HG02610 (cell line): Measurements from ENCODE around the gene PPP1R16B.
A peak's percentile ranks its signal among the peaks of the same experiment; 100 is the strongest.

ENCODE experiments used
- ATAC-seq: cut with Tn5 transposase; IDR thresholded peaks from one replicate; pipeline ENCODE4 v1.9.1; 2021; ENCODE audit warnings: mild to moderate bottlenecking, moderate library complexity; ENCODE audit not compliant: unreplicated experiment

The PPP1R16B gene

DNA sequence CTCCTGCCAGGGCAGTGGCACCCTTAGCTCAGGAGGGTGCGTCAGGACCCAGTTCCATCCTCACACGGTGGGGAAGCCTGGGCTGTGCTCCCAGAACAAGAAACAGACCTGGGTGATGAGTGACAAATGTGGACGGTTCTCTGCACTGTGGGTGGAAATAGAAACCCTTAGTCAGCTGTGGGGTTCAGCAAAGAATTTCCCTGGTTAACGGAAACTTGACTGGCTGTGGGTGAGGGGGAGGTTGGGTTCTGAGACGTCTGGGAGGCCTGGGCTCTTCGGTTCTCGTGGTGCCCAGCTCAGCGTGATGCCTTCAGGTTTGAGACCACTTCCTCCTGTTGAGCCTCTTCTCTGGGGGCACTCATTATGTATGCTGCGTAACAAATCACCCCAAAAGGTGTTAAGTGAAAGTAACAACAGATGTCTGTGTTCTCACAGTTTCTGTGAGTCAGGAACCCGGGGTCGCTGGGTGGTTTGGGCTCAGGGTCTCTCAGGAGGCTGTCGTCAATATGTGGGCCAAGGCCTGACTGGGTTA, 67.6 kb downstream of the PPP1R16B start:
- ATAC-seq, result peak; percentile 68

DNA sequence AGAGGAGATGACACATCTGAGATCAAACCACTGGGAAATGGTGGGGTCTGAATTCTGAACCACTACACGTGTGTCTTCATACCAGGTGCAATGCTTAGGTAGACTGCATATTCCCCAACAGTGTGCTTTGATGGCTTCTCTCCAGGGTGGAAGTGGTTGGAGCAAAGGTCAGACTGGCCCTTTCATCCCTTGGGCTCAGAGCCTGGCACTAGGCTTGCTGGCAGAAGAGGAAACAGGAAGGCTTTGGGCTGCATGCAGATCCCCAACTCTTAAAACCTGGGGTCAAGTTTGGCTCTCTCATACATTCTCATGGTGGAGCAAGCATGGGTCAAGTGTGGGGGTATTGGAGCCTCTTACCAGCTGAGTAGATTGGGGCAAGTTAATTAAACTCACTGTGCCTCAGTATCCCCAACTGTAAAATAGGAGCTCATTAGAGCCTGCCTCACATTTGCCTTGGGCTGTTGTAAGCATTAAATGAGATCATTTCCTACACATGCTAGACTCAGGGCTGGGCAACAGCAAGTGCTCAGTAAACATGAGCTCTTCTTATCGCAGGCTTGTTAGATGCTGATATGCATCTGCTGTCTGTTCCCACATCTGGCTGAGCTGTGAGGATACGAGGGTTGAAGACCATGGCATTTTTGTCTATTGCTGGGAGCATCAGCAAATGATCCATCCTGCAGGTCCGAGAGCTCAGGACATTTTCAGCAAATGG, 69.1 kb downstream of the PPP1R16B start:
- ATAC-seq, result no peak

DNA sequence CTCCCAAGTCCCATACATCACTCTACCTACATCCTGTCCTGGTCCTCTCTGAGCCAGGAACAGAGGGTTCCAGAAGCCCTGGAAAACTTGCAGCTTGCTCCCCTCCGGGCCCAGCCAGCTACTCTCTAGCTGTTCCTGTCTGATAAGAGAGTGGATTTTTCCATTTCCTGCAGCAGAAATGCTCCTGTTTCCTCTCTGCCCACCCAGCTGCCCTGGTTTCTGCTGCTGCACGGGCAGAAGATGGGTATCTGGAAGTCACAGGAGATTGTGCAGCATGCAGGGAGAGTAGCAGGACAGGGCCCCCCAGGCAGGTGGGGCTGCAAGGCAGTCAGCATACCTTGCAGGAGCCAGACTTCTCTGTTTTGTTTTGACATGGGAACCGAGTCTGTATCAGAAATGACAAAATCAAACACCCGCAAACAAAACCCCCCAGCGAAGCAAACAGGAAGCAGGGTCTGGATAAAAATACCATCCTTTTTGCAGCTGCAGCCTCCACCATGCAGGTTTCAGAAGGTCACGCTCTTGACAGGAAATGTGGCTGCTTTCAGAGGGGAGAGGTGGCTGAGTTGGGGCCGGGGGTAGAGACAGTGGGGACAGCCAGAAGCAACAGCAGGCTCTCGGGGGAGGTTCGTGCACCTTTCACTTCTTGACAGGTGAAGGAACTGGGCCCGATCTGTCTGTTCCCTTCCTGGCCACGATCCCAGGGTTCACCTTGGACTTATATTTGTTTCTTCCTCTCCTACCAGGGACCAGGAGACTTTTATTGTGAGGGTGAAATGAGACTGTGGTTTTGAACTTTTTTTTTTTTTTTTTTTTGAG, 69.9 kb downstream of the PPP1R16B start:
- ATAC-seq, result peak; percentile 67

DNA sequence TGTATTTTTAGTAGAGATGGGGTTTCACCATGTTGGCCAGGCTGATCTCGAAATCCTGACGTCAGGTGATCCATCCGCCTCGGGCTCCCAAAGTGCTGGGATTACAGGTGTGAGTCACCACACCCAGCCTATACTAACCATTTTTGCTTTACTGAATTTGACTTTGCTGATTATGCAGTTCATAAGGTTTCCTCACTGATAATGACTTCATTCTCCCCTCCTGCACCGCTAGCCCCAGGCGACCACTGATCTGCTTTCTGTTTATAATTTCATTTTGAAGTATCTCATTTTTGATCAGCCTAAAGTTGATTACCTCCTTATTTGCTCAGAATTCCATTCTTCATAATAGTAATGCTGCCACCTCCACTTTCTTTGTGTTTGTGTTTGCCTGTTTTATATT, 72.0 kb downstream of the PPP1R16B start:
- ATAC-seq, result no peak

DNA sequence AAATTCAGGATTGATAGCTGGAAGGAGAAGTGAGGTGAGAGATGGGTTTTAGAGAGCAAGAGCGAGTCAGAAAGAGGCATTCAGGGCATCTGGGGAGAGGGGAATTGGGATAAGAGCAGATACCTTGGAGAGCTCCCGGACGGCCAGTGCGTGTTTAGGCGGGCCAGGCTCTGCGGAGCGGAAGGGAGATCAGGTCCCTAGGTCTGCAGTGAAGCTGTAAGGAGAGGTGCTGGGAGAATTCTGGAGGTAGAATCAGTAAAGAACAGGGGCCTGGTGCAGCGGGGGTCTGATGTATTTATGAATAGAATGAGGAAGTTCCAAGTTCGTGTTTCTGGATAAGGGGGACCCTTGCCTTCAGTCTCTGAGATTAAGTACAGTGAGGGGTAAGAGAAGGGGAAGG, 73.4 kb downstream of the PPP1R16B start:
- no peak for ATAC-seq

DNA sequence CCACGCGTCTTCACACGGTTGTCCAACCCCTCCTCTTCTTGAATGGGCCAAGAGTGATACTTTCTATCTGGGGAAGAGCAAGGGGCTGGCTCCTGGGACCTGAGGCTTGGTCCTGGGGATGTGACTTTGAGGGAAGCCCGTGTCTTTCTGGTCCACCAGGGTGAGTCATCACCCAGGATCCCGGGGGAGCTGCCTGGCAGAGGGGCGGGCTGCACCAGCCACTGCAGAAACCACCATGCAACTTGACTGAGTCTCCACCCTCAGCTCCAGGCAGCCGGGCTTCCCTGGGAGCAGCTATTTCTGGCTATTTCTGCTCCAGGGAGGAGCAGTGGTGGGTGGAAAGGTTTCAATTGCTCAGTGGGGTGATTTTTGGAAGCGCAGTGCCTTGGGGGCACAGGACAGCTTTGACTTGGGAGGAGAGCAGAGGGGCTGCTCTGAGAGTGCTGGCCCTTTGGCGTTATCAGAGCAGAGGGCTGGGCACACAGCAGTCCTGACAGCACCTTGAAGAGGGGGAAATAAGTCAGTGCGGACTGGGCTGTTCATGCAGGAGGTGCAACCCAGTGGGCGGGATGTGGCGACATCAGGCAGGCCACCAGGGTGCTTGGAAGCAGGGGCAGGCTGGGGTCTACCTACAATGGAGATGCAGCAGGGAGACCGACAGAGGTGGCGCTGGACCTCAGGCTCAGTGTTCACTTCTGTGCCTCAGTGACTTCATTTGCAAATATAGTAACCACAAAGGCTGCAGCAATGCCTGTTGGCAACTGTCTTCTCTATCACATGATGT, 75.6 kb downstream of the PPP1R16B start:
- no peak for ATAC-seq

DNA sequence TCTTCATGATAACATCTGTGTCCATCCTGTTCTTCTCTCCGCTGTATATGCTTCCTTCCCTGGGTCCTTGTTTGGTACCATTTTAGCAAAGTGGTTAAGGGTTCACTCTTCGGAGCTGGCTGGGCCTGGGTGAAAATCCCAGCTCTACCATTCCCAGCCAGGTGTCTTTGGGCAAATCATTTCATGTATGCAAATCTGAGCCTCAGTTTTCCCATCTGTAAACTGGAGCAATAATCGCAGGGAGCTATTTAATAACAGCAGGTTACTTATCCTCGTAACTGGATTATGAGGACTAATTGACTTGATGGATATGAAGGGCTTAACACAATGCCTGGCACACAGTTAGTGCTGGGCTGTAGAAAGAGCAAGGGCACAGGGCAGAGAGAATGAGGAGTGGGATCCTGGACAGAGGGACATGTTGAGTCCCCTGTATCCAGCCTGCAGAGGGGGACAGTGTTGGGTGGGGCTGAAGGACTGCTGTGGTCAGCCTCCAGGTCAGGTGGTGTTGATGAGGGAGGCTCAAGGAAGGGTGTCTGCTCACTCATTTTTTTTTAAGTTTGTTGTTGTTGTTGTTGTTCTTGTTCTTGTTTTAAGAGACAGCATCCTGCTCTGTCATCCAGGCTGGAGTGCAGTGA, 76.4 kb downstream of the PPP1R16B start:
- no peak for ATAC-seq

DNA sequence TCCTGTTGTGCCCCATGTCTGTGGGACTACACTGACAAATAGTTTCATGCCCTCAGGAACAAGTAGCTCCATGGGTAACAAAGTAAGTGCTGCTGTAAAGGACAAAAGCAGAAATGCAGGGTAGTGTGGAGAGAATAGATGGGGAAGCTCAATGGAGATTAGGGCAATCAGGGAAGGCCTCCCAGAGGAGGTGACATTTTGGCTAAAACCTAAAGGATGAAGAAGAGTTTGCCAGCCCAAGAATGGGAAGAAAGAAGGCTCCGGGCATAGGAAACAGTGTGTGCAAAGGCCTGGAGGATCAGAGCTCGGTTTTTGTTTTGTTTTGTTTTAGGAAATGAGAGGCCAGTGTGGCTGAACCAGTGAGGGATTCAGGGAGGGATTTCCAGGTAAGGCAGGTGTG, 77.1 kb downstream of the PPP1R16B start:
- no peak for ATAC-seq

DNA sequence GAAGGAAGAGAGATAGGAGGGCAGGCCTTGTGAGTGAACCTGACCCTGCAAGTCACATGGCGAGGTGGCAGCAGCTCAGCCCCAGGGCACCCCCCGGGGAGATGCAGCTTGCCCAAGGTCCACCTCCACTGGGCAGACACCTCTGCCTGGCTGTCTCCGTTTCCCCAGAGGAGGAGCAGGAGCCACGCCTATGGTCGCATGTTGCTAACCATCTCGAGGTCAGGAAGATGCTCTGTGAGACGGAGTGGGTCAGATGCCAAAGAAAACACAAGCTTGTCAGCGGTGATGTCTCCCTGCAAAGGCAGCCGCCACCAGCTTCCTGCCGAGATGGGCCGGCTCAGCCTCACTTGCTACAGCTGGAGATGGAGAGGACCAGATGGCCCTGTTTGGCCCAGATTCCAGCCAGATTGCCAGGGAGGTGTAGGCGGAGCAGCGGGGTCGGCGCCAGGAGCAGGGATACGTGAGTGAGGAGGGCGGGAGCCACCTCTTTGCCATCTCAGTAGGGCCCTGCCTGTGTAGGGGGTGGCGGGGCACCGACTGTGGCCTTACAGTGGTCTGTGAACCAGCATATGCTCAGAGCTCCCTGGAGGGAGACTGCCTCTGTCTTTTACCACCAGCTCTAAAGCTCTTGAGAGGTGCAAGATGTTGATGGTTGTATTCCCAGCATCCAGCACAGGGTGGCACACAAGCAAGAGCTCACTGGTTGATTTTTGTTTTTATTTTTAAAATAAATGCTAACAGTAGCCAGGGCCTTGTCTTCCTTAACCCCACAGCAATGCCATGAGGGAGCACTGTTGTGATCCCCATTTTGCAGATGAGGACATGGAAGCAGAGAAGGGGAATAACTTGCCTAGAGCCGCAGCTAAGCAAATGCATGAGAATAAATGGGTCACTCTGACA, 77.8 kb downstream of the PPP1R16B start:
- ATAC-seq, result no peak

DNA sequence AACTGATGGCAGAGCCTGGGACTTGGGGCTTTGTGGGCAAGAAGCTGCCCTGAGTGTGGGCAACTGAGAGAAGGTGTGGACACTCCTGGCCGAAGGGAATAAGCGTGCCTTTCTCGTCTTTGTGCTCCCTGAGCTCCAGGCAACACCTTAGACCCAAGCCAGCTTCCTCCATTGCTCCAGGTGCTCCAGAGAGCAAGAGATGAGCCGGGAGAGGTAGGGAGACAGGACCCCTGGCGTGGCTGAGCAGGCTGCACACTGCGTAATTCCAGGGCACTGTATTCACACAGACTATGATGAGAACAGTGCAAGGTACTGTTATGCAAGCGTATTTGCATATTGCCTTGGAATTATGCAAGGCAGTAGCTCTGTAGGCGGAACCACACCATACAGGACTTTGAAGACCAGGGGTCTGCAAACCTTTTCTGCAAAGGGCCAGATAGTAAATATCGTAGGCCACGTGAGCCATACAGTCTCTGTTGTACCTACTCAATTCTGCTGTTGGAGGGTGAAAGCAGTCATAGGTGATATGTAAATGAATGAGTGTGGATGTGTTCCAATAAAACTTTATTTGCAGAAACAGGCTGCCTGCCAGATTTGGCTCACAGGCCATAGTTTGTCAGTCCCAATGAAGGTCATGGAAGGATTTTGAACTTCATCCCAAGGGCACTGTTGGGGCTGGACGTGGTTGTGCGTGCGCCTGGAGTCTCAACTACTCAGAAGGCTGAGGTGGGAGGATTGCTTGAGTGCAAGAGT, 78.7 kb downstream of the PPP1R16B start:
- no peak for ATAC-seq

DNA sequence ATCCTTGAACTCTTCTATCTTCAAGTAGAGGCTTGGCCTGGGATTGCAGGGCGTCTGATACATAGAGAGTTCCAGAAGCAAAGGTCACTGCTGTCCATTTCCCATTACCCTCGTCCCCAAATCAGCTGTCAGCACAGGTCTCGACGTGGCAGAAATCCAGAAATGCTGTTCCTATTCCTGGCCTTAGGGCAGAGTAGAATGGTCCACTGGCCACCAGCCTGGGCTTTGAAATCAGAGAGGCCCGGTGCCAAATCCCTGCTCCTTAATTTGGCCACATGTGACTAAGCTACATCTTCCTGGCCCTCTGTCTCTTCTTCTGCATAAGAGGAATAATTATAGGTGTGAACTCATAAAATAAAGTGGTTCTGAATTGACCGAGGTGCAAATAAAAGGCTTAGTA, 79.9 kb downstream of the PPP1R16B start:
- ATAC-seq, result no peak

DNA sequence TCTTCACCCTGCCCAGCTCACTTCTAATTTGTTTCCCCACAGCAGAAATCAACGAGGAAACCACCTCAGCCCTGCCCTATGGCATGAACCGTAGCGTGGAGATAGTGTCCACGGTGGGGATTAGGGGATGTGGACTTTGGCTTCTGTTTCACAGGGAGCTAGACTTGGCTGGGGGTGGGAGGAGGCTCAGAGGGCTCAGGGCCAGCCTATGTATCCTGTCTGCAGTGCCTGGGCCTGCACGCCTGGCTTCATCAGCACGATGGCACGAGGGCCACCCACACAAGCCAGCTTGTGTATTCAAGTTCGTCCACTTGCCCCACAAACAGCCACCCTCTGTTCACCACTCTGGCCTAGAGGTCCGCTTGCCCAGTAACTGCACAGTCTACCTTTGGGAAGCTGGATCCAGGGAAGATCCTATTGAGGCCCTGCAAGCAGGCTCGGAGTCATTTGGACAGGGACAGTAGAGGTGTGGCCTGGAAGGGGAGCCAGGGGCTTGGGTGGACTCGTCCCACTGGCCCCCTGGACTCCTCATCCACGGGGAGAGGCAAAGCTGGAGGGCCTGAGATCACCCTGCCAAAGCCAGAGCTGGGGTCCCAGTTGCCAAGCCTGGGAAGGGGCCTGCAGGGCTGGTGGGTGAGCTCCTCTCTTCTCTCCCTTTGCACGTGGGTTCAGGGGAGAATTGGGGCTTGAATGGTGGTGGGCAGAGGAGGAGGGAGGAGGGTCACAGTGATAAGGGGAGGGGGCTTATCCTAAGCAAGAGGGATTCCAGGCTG, 82.7 kb downstream of the PPP1R16B start:
- ATAC-seq, result no peak

DNA sequence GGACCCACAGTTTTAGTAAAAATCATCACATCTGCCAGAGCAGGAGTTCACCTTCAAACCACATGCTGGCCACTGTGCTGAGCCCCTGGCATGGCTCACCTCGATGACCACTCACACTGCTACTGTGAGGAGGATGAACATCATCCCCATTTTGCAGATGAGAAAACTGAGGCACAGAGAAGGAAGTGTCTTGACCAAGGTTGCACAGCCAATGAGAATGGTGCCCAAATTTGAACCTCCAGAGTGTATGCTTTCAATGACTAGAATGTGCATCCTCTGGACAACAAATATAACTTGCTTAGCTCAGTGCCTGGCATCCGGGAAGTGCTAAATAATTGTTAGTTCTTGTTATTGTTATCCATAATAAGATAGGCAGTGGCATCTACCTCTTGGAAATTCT, 83.6 kb downstream of the PPP1R16B start:
- no peak for ATAC-seq

DNA sequence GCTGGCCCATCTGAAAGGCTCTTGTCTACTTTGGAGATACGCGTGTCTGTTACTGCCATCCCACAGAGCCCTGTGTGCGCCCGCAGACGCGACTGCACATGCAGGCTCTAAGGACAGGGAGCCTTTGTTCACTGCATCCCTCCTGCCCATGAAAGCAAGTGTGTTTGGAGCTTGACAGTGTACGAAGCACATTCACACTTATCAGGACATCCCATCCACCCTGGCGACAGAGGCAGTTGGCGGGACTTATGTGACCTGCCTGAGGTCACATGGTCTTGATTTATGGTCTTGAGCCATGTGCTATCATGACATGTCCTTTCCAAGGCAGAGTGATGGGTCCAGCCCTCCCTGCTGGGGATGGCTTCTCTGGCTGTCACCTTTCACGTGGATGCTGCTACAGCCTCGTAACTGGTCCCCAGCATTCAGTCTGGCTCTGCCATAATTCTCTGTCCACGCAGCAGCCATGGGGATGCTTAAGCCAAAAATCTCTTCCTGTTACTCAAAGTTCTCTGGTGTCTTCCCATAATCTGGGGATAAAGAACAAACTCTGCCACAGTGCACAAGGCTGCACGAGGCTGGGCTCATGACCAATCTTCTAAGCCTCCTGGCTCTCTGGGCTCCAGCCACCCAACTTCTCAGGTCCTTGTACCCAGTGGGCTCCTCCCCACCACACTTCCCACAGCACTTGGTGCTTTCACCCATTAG, 84.4 kb downstream of the PPP1R16B start:
- no peak for ATAC-seq

DNA sequence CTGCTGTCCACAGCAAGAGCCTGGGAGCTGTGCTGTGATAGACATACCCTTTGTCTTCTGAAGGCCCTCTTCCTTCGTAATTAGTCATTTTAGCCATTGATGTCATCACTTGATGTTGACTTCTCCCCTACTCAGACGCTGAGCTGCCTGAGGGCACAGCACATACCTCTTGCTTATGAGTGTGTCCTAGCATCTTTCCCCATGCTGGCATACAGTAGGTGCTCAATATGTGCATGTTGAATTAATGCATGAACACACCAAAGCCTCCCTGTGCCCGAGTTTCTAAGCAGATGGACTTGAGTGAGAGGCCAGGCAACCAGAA, 85.0 kb downstream of the PPP1R16B start:
- ATAC-seq, result no peak

DNA sequence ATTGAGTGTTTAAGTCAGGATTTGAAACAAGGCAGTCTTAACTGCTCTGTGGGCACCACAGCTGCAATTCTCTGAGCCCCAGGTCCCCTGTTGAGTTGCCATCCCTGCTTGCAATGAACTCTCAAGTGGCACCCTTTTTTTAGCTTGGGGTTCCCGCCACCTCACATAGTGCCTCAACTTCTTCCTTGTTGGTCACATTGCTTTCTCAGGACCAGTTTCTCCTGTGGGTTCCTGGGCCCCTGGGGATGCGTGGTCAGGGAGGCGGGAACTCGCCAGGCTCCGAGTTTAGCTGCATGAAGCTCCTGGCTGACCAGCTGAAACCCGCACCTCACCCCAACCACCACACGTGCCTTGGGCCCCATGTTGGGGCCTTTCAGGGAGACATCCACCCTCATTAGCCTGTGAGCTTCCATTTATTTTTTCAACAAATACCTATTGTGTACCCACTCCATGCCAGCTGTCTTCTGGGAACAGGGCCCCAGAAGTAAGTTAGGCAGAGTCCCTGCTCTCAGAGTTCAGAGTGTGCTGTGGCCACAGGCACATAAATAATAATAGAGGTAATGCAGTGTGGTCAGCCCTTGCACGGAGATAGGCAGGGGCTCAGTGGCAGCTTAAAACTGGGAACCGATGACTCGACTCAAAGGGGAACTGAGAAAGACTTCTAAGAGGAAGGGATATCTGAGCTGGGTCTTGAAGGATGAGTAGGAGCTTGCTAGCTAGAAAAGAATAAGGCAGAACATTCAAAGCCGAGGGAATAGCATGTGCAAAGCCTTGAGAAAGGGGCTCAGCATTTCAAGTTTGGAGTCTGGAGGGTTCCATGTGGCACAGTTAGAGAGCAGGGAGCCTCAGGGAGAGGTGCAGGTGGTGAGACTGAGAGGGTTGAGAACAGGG, 86.8 kb downstream of the PPP1R16B start:
- peak; percentile 60 for ATAC-seq

DNA sequence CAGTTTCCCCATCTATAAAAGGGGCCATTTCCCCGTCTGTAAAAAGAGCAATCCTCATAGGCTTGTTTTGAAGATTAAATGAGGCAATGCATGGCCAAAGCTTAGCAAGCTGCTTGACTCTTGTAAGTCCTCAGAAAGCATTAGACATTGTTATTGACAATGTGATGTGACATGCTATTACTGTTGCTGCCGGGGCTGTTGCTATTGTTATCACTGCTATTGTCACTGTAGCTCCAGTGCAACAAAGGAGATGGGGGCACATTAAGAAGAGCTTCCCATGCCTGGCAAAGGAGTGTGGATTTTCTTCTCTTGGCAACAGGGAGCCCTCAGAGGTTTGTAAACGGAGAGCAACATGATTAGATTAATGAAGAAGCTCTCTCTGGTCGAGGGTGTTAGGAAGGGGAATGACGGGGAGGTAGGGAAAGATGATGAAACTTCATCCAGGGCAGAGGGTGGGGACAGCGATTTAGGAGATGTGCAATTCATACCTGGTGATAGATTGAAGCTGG, 87.6 kb downstream of the PPP1R16B start:
- no peak for ATAC-seq
